Measurements from ENCODE around the gene DENND4B.

DENND4B gene

DNA sequence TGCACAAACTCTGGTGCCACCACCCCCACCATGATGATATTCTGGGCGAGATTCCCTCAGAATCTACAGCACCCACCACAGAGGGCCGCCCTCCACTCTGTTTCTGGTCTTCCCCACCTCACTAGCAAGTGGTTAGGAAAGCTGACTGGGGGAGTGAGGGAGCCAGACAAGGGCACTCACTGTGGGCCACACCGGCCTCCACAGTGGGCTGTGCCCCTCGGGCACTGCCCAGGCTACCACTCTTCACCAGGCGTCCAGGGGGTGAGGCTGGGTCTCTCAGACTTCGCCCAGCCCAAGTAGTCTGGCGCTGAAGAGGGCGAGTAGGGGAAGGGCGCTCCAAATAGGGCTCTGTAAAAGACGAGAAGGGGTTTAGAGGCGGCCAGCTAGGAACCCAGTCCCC lies 12.6 kb downstream of the DENND4B start:
- peak in 1 of 2 donors; percentile 45 for DNase-seq
- no peaks in the 10 kb centered on the region for H3K27me3 ChIP-seq
- peaks cover 57 to 97% (median 86%) of the 10 kb centered on the region in 3 donors for H3K36me3 ChIP-seq

GRCh38 chr1:153933430-153933829 lies 13.1 kb downstream of the DENND4B start:
- H3K36me3 ChIP-seq = peaks cover 57 to 95% (median 84%) of the 10 kb centered on the region in 3 donors
- H3K27me3 ChIP-seq = no peaks in the 10 kb centered on the region
- TF ChIP-seq, protein P1, sequence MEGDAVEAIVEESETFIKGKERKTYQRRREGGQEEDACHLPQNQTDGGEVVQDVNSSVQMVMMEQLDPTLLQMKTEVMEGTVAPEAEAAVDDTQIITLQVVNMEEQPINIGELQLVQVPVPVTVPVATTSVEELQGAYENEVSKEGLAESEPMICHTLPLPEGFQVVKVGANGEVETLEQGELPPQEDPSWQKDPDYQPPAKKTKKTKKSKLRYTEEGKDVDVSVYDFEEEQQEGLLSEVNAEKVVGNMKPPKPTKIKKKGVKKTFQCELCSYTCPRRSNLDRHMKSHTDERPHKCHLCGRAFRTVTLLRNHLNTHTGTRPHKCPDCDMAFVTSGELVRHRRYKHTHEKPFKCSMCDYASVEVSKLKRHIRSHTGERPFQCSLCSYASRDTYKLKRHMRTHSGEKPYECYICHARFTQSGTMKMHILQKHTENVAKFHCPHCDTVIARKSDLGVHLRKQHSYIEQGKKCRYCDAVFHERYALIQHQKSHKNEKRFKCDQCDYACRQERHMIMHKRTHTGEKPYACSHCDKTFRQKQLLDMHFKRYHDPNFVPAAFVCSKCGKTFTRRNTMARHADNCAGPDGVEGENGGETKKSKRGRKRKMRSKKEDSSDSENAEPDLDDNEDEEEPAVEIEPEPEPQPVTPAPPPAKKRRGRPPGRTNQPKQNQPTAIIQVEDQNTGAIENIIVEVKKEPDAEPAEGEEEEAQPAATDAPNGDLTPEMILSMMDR (IDR thresholded peaks at IDR 0.05) = no peak
- DNase-seq = peak in 1 of 2 donors; percentile 55
- H3K4me3 ChIP-seq = no peak overlapping the region
- peaks cover 0 to 4% (median 0%) of the 10 kb centered on the region in 4 donors for H3K4me1 ChIP-seq
- intact Hi-C loops (cut with DNase I; ENCODE audit: low total_unique reads) = no loop called here
- no peak overlapping the region for H3K27ac ChIP-seq
- H3K9me3 ChIP-seq = no peaks in the 10 kb centered on the region

More for the DNA sequence above, 12.6 kb downstream of the DENND4B start:
- Histone ChIP-seq H3K9me3 (no peaks in the 10 kb centered on the region), H3K27ac (no peak overlapping the region), H3K4me1 (no peaks in the 10 kb centered on the region), H3K4me3 (no peak overlapping the region)
- intact Hi-C loops (cut with DNase I; ENCODE audit: low total_unique reads) = no loop called here
- TF ChIP-seq, protein P1 (IDR thresholded peaks at IDR 0.05) = no peak

- peaks cover 0 to 5% (median 0%) of the 10 kb centered on the region in 4 donors for H3K4me1 ChIP-seq
- H3K36me3 ChIP-seq = peaks cover 49 to 86% (median 76%) of the 10 kb centered on the region in 3 donors
- H3K27ac ChIP-seq = no peak overlapping the region
- DNase-seq = peak in 1 of 2 donors; percentile 55
- intact Hi-C loops (cut with DNase I; ENCODE audit: low total_unique reads) = no loop called here
- H3K9me3 ChIP-seq = no peaks in the 10 kb centered on the region
- TF ChIP-seq, protein P1 (IDR thresholded peaks at IDR 0.05) = no peak
- no peak overlapping the region for H3K4me3 ChIP-seq
- no peaks in the 10 kb centered on the region for H3K27me3 ChIP-seq
These were observed 14.1 kb downstream of the DENND4B start for GRCh38 chr1:153932156-153933131.

- Histone ChIP-seq H3K9me3 (no peaks in the 10 kb centered on the region), H3K4me3 (no peak overlapping the region), H3K4me1 (peaks cover 0 to 5% (median 0%) of the 10 kb centered on the region in 4 donors), H3K27ac (no peak overlapping the region), H3K27me3 (no peaks in the 10 kb centered on the region), H3K36me3 (peaks cover 31 to 64% (median 54%) of the 10 kb centered on the region in 3 donors)
- peak in 1 of 2 donors; percentile 54 for DNase-seq
- TF ChIP-seq, protein P1 (IDR thresholded peaks at IDR 0.05) = no peak
- intact Hi-C loops (cut with DNase I; ENCODE audit: low total_unique reads) = loop anchor here (10.0 kb wide), 1 partner anchor 45 kb away; the partner anchor contains the start of gene JTB
These were observed 16.3 kb downstream of the DENND4B start for GRCh38 chr1:153929981-153930948.

- Histone ChIP-seq H3K4me3 (no peak overlapping the region), H3K27me3 (no peaks in the 10 kb centered on the region), H3K4me1 (peaks cover 0 to 5% (median 0%) of the 10 kb centered on the region in 4 donors), H3K27ac (no peak overlapping the region), H3K36me3 (peaks cover 24 to 56% (median 46%) of the 10 kb centered on the region in 3 donors), H3K9me3 (no peaks in the 10 kb centered on the region)
- intact Hi-C loops (cut with DNase I; ENCODE audit: low total_unique reads) = loop anchor here (10.0 kb wide), 1 partner anchor 45 kb away; the partner anchor contains the start of gene JTB
- TF ChIP-seq, protein P1 (IDR thresholded peaks at IDR 0.05) = no peak
- no peak for DNase-seq
These were observed 17.1 kb downstream of the DENND4B start for GRCh38 chr1:153929426-153929825.

Measured in tibial artery (tissue), 4 donors.